ENCODE results near the gene GXYLT2. TPM values are rescaled to one million over a fixed set of nuclear protein-coding genes. Genes with fewer than 3 reads are reported as not detected.

GXYLT2 gene
- total and polyA plus RNA-seq, 3 donors from 2014 or later = 9.7 to 27.8 (median 17.6) TPM

DNA sequence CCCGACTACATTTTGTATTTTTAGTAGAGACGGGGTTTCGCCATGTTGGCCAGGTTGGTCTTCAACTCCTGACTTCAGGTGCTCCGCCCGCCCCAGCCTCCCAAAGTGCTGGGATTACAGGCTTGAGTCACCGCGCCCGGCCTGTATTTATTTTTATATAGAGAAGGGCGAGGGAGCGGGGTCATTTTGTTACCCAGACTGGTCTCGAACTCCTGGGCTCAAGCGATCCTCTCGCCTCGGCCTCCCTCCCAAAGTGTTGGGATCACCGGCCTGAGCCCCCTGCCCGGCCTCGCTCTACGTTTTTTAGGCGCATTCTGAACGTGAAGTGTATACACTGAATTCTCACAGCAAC, 108.3 kb downstream of the GXYLT2 start:
- H3K9me3 ChIP-seq = no peaks in the 10 kb centered on the region
- TF ChIP-seq POLR2A (IDR thresholded peaks at IDR 0.05) = no peak
- TF ChIP-seq CTCF (IDR thresholded peaks at IDR 0.05) = no peak
- peak; percentile 41 for DNase-seq
- intact Hi-C loops (cut with DNase I; ENCODE audit: low total_unique reads) = no loop called here
- H3K27ac ChIP-seq = peak overlapping the region; percentile 98 to 99
- H3K27me3 ChIP-seq = no peaks in the 10 kb centered on the region
- H3K4me3 ChIP-seq = peak overlapping the region; percentile 96 to 99
- H3K36me3 ChIP-seq (ENCODE audit: low read depth, missing control alignments) = no peaks in the 10 kb centered on the region
- H3K4me1 ChIP-seq = peaks cover 28% of the 10 kb centered on the region
- 56 to 70% methylated on average over 20 of the region's 20 CpGs for WGBS, 2 donors

GRCh38 chr3:72996473-72997333, 108.9 kb downstream of the GXYLT2 start, which contains the start of gene PPP4R2:
TSS of gene PPP4R2 (plus strand) at chr3:72996811. CDS start at chr3:72997038, 227 bp downstream.
- Histone ChIP-seq H3K9me3 (no peaks in the 10 kb centered on the region), H3K36me3 (ENCODE audit: low read depth, missing control alignments) (no peaks in the 10 kb centered on the region), H3K27ac (peak within 1 kb of the TSS; percentile 98 to 99), H3K4me1 (peaks cover 28% of the 10 kb centered on the region), H3K27me3 (no peaks in the 10 kb centered on the region), H3K4me3 (peak within 1 kb of the TSS; percentile 96 to 99)
- 1 to 4% methylated on average over 14 to 67 of the region's 75 CpGs for WGBS, 2 donors
- TF ChIP-seq POLR2A (IDR thresholded peaks at IDR 0.05) (peak; percentile 83), CTCF (IDR thresholded peaks at IDR 0.05) (no peak)
- peak; percentile 90 for DNase-seq
- intact Hi-C loops (cut with DNase I; ENCODE audit: low total_unique reads) = no loop called here

DNA sequence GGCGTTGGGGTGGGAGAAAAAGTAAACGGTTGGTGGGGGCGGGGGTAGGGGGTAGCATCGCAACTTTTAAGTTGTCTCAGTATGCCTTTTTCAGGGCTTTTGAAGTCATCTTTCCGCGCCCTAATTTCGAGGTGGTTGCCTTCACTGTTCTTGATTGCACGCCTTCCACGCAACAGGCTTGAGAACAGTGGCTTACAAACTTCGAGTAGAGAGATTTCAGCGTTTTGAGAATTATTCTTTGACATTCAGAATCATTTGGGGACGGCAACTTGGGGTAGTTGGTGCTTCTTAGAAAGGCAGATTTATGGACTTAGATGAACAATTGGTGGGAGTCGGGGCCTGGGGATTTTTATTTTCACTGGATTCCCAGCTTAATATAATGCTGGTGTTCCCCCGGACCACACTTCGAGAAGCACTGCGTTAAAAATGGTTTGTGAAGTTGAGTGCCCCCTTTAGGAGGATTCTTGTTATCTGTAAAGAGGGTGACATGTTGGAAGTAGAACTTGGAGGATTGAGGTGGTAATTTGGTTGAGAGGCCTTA, 109.6 kb downstream of the GXYLT2 start:
- Histone ChIP-seq H3K9me3 (no peaks in the 10 kb centered on the region), H3K4me1 (peaks cover 28% of the 10 kb centered on the region), H3K36me3 (ENCODE audit: low read depth, missing control alignments) (no peaks in the 10 kb centered on the region), H3K27ac (peak overlapping the region; percentile 98 to 99), H3K27me3 (no peaks in the 10 kb centered on the region), H3K4me3 (peak overlapping the region; percentile 96 to 99)
- intact Hi-C loops (cut with DNase I; ENCODE audit: low total_unique reads) = no loop called here
- WGBS, 2 donors = 0 to 1% methylated on average over 16 of the region's 16 CpGs
- TF ChIP-seq CTCF (IDR thresholded peaks at IDR 0.05) (peak in 1 of 3 experiments; percentile 14), POLR2A (IDR thresholded peaks at IDR 0.05) (no peak)
- peak; percentile 55 for DNase-seq

- H3K4me3 ChIP-seq = peak overlapping the region; percentile 96 to 99
- intact Hi-C loops (cut with DNase I; ENCODE audit: low total_unique reads) = no loop called here
- WGBS, 2 donors = 8 to 15% methylated on average over 4 of the region's 4 CpGs
- H3K36me3 ChIP-seq (ENCODE audit: low read depth, missing control alignments) = no peaks in the 10 kb centered on the region
- no peaks in the 10 kb centered on the region for H3K9me3 ChIP-seq
- H3K27me3 ChIP-seq = no peaks in the 10 kb centered on the region
- peak overlapping the region in 1 of 2 donors; percentile 99 for H3K27ac ChIP-seq
- TF ChIP-seq CTCF (IDR thresholded peaks at IDR 0.05) (no peak), POLR2A (IDR thresholded peaks at IDR 0.05) (no peak)
- no peak for DNase-seq
- peaks cover 28% of the 10 kb centered on the region for H3K4me1 ChIP-seq
These were observed 110.6 kb downstream of the GXYLT2 start for GRCh38 chr3:72998466-72998865.
